Hematopoietic multipotent progenitor cell treated with erythropoietin and hydrocortisone succinate and interleukin-3 and kit ligand, for 4 days (in vitro differentiated cells): ENCODE measurements around the gene FAM219A.

Source experiments
- DNase-seq: peaks from one replicate; pipeline ENCODE4 v3.0.0-alpha.2; 2015

The FAM219A gene

GRCh38 chr9:34399729-34400128, 58.6 kb downstream of the FAM219A start:
- DNase-seq: no peak

- DNase-seq: no peak
Observed at GRCh38 chr9:34398875-34399274, 59.5 kb downstream of the FAM219A start.

GRCh38 chr9:34396276-34397214, 61.8 kb downstream of the FAM219A start:
- DNase-seq: no peak

GRCh38 chr9:34392511-34392910, 65.9 kb downstream of the FAM219A start:
- DNase-seq: no peak

GRCh38 chr9:34387239-34387638, 71.1 kb downstream of the FAM219A start:
- no peak for DNase-seq

- no peak for DNase-seq
Observed at GRCh38 chr9:34386656-34387055, 71.7 kb downstream of the FAM219A start.

- no peak for DNase-seq
Observed at GRCh38 chr9:34385561-34386230, 72.7 kb downstream of the FAM219A start.

- DNase-seq: no peak
Observed at GRCh38 chr9:34384368-34385165, 73.8 kb downstream of the FAM219A start.

GRCh38 chr9:34383904-34384303, 74.5 kb downstream of the FAM219A start:
- DNase-seq: no peak

GRCh38 chr9:34382879-34383278, 75.5 kb downstream of the FAM219A start:
- no peak for DNase-seq

- no peak for DNase-seq
Observed at GRCh38 chr9:34382054-34382453, 76.3 kb downstream of the FAM219A start.

GRCh38 chr9:34381323-34381722, 77.0 kb downstream of the FAM219A start:
- DNase-seq: peak; percentile 53

- DNase-seq: peak; percentile 90
Observed at GRCh38 chr9:34380511-34381315, 77.7 kb downstream of the FAM219A start.

- DNase-seq: peak; percentile 37
Observed at GRCh38 chr9:34380034-34380510, 78.3 kb downstream of the FAM219A start.

- peak; percentile 94 for DNase-seq
Observed at GRCh38 chr9:34379334-34380033, 78.9 kb downstream of the FAM219A start.

- no peak for DNase-seq
Observed at GRCh38 chr9:34378376-34379060, 79.9 kb downstream of the FAM219A start.

- DNase-seq: peak; percentile 61
Observed at GRCh38 chr9:34377404-34377746, 81.0 kb downstream of the FAM219A start.

- peak; percentile 98 for DNase-seq
Observed at GRCh38 chr9:34376596-34377403, 81.6 kb downstream of the FAM219A start, which contains the start of gene MYORG. Gene MYORG, minus strand, starts transcription at chr9:34376898. Its CDS starts 3,955 bp downstream, at chr9:34372943.

- DNase-seq: peak; percentile 59
Observed at GRCh38 chr9:34375901-34376595, 82.3 kb downstream of the FAM219A start.
